Stimulated activated naive CD8-positive, alpha-beta T cell treated with anti-CD3 and anti-CD28 coated beads, Interleukin-15, amount 100 ng/mL, for 72 hours (primary cell): ENCODE measurements around the gene CHRNA9.
A peak's percentile ranks its signal among the peaks of the same experiment; 100 is the strongest.

ENCODE experiments used
- ATAC-seq: fragments of 150-1000 bp; cut with Tn5 transposase; 2 replicates; pipeline ENCODE4 v1.10.0; 2021; ENCODE audit warnings: mild to moderate bottlenecking, moderate library complexity
- DNase-seq, 2 donors: peaks; one replicate each; pipeline ENCODE4 v3.0.0; 2021 to 2022
- H3K27ac Mint-ChIP-seq, 2 donors: one replicate each; pipeline ENCODE4 v1.8.0; 2022; ENCODE audit warnings: mild to moderate bottlenecking in 2 of 2, mixed read lengths in 2 of 2, moderate library complexity in 2 of 2
- H3K27me3 Mint-ChIP-seq: one replicate; pipeline ENCODE4 v1.8.0; 2022; ENCODE audit warnings: mixed read lengths
- H3K4me1 Mint-ChIP-seq: one replicate; pipeline ENCODE4 v1.8.0; 2022; ENCODE audit warnings: mild to moderate bottlenecking, mixed read lengths
- H3K4me3 Mint-ChIP-seq, 2 donors: one replicate each; pipeline ENCODE4 v1.8.0; 2022; ENCODE audit warnings: mild to moderate bottlenecking in 2 of 2, mixed read lengths in 2 of 2, moderate library complexity in 1 of 2
- H3K9me3 Mint-ChIP-seq, 2 donors: one replicate each; pipeline ENCODE4 v1.8.0; 2022; ENCODE audit warnings: mixed read lengths in 2 of 2

Gene CHRNA9

DNA sequence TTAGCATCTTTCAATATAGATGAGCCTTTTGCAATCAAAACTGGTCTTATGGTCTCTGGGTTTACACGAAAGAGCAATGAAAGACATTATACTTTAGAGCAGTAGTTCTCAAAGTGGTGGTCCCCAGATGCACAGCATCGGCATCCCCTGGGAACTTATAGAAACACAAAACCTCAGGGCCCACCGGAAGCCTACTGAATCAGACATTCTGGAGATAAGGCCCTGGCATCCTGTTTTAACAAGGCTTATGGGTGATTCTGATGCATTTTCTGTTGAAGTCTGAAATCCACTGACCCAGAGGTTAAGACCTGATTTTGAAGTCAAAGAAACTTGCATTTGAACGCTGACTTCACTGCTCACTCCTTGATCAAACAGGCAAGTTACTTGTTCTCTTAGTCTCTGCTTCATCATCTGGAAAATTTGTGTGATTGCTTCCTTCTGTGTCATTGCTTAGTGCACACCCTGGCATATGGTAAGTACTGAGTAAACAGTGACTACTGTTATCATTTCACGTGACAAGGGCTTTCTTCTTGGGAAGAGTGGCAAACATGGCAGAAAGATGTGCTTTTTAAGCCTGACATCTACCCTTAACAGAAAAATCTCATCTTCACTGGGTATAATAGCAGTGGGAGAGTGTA lies 14.5 kb downstream of the CHRNA9 start:
- H3K4me1 Mint-ChIP-seq, result peaks cover 7% of the 10 kb centered on the region
- ATAC-seq, result no peak
- H3K27ac Mint-ChIP-seq, result peak overlapping the region; percentile 13 to 19
- no peaks in the 10 kb centered on the region for H3K9me3 Mint-ChIP-seq
- no peak overlapping the region for H3K4me3 Mint-ChIP-seq
- H3K27me3 Mint-ChIP-seq, result no peaks in the 10 kb centered on the region
- no peak for DNase-seq

DNA sequence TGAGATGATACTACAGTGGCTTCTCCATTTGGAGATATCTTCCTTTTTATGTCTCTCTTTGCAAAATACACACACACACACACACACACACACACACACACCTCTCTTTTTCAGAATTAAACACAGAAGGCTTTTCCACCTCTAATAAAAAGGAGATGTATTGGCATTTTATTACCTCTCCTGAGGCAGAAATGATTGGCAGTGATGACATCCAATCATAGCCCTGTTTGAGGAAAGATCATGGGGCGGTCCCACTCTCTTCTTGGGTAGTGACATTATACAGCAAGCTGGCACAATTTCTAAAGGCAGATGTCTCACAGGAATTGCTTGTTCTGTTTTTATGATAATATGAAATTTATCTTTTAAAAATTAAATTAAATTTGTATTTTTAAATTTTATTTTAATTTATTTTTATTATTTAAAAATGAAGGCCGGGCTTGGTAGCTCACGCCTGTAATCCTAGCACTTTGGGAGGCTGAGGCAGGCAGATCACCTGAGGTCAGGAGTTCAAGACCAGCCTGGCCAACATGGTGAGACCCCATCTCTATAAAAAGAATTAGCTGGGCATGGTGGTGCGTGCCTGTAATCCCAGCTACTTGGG lies 15.6 kb downstream of the CHRNA9 start:
- DNase-seq, result no peak
- H3K4me1 Mint-ChIP-seq, result peaks cover 7% of the 10 kb centered on the region
- no peak overlapping the region for H3K27ac Mint-ChIP-seq
- ATAC-seq, result no peak
- no peaks in the 10 kb centered on the region for H3K9me3 Mint-ChIP-seq
- no peaks in the 10 kb centered on the region for H3K27me3 Mint-ChIP-seq
- H3K4me3 Mint-ChIP-seq, result no peak overlapping the region

DNA sequence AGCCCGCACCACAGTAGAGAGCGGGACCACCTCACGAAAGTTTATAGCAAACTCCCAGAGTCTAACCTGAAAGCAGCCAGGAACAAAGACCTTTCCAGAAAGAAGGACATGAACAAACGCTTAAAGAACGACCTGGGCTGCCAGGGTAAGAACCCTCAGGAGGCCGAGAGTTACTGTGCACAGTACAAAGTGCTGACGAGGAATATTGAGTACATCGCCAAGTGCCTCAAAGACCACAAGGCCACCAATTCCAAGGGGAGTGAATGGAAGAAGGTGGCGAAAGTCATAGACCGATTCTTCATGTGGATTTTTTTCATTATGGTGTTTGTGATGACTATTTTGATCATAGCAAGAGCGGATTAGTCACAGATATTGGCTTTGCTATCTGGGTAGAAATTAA lies 19.0 kb downstream of the CHRNA9 start:
- ATAC-seq, result no peak
- DNase-seq, result no peak
- Mint-ChIP-seq H3K4me3 (no peak overlapping the region), H3K9me3 (no peaks in the 10 kb centered on the region), H3K4me1 (peaks cover 6% of the 10 kb centered on the region), H3K27me3 (no peaks in the 10 kb centered on the region), H3K27ac (no peak overlapping the region)

DNA sequence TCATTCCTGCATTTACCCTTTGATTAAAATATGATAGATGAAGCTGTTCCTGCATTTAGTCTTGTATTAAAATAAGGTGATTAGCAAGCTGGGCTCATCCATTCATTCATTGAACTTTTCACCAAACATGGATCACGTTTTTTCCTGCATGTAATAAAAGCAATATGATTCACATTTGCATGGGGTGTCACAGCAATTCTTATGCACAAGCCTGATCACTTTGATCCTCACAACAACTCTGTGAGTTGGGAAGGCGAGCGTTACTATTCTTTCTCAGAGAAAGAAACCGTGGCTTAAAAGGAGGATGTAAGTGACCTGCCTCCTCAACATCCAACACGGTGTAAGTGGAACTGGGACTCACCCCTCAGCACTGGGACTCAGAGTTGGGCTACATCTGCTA lies 20.0 kb downstream of the CHRNA9 start:
- no peaks in the 10 kb centered on the region for H3K27me3 Mint-ChIP-seq
- H3K9me3 Mint-ChIP-seq, result no peaks in the 10 kb centered on the region

DNA sequence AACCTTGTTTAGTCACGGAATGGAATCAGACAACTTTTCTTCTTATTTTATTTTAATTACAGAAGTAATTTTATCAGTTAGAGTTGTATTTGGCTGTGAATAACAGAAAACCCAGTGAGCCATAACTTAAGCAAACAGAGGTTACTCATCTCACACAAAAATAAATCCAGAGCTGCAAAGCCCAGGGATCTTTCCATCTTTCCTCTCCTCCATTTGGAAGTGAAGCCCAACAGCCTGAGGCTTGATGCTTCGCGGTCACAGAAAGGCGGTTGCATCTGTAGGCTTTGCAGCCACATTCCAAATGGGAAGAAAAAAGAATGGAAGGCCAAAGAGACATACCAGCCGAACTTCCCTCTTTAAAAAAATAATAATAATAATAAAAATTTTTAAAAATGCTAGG lies 22.6 kb downstream of the CHRNA9 start:
- H3K9me3 Mint-ChIP-seq, result no peaks in the 10 kb centered on the region
- H3K27ac Mint-ChIP-seq, result no peak overlapping the region
- H3K27me3 Mint-ChIP-seq, result no peaks in the 10 kb centered on the region
- ATAC-seq (no peak), DNase-seq (no peak)
- no peaks in the 10 kb centered on the region for H3K4me1 Mint-ChIP-seq
- H3K4me3 Mint-ChIP-seq, result no peak overlapping the region

More for the DNA sequence above, 20.0 kb downstream of the CHRNA9 start:
- no peak for ATAC-seq
- Mint-ChIP-seq H3K4me1 (no peaks in the 10 kb centered on the region), H3K27ac (no peak overlapping the region), H3K4me3 (no peak overlapping the region)
- DNase-seq, result no peak

DNA sequence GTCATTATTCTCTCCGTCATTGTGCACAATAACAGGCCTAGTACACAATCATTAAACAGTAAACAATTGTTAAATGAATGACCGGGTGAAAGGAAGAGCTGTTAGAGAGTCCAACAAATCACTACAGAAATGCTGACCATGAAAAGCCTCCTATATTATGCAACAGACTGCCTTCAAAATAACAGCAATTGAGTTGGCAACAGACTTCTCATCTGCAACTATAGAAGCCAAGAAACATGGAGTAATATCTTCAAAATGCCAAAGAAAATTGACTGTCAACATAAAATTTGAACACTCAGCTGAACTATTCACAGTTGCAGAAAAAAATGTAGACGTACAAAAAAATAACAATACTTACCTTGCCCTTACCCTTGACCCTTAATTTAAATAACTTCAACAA lies 26.2 kb downstream of the CHRNA9 start:
- Mint-ChIP-seq H3K27me3 (no peaks in the 10 kb centered on the region), H3K27ac (no peak overlapping the region), H3K4me1 (no peaks in the 10 kb centered on the region), H3K9me3 (no peaks in the 10 kb centered on the region), H3K4me3 (no peak overlapping the region)
- ATAC-seq, result no peak
- no peak for DNase-seq

DNA sequence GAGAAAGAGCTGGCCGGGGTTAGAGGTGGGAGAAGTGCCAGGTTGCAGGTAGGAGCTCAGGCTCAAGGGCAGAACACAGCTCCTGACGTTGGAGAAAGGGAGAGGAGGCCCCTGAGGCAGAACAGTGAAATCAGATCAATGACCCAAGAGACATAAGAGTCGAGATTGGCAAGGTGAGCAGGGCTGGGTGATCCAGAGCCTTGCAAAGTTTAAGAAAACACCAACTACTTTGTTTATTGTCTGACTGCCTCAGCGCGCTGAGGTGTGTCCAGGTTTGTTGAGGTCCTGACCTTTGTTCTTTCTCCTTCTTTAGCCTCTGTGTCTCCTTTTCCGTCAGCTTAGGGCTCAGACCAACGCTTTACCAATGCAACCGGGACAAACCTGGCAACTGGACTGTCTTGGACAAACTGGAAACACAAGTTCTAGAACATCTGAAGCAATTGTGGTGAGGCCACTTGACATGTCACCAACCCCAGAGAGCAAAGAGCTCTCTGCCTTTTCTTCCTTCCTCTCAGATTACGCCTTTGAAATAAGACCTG lies 28.3 kb downstream of the CHRNA9 start:
- Mint-ChIP-seq H3K4me3 (no peak overlapping the region), H3K4me1 (no peaks in the 10 kb centered on the region), H3K27ac (no peak overlapping the region), H3K9me3 (no peaks in the 10 kb centered on the region), H3K27me3 (no peaks in the 10 kb centered on the region)
- ATAC-seq, result no peak
- no peak for DNase-seq

DNA sequence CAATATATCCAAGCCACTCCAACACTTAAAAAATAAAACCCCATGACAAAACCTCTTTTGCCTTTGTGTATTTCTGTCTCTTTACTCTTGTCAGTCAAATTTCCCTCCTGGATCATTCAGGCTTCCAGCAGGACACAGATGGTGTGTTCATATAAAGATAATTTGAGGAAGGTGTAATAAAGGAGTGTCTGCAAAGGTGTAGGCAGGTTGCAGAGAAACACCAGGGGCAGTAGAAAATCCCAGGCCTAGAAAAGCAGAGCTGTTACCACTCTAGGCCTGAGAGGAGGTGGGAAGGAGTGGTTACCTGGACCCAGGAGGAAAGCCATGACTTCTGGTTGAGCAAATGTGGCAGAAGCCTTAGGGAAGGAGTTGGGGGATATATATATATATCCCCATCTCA lies 28.8 kb downstream of the CHRNA9 start:
- Mint-ChIP-seq H3K4me3 (no peak overlapping the region), H3K27ac (no peak overlapping the region), H3K9me3 (no peaks in the 10 kb centered on the region), H3K27me3 (no peaks in the 10 kb centered on the region), H3K4me1 (no peaks in the 10 kb centered on the region)
- DNase-seq (no peak), ATAC-seq (no peak)

DNA sequence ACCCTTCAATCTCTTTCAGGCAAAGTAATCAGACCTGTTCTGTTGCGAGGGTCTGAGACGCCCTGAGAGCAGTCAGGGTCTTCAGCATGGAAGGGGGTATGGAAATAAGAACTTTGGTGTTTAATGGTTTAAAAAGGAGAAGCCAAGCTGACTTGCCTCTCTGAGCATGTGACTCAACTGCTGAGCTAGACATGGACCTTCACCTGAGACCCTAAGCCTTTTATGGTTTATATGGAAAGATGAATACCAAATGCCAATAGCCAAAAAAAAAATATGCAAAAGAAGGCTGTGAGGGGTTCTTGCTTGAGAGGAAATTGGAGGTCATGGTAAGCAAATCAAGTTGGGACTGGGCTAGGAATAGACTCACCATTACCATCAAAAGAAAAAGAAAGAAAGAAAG lies 30.6 kb downstream of the CHRNA9 start:
- Mint-ChIP-seq H3K4me3 (no peak overlapping the region), H3K27ac (no peak overlapping the region), H3K9me3 (no peaks in the 10 kb centered on the region), H3K27me3 (no peaks in the 10 kb centered on the region), H3K4me1 (no peaks in the 10 kb centered on the region)
- ATAC-seq (no peak), DNase-seq (no peak)

DNA sequence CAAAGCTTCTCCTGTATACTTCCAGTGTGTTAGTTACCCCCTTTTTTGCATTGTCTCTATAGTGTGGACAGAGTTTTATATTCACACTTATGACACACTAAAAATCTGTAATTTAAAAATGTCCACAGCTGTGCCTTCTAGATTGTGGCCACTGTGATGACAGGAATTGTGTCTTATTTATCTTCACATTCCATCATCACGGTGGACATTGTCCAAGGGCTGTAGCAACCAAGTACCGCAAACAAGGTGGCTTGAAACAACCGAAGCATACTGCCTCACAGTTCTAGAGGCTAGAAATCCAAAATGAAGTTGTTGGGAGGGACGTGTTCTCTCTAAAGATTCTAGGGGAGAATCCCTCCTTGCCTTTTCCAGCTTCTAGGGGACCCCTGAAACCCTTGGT lies 32.3 kb downstream of the CHRNA9 start:
- H3K4me1 Mint-ChIP-seq, result no peaks in the 10 kb centered on the region
- no peaks in the 10 kb centered on the region for H3K9me3 Mint-ChIP-seq
- ATAC-seq (no peak), DNase-seq (no peak)
- H3K27ac Mint-ChIP-seq, result no peak overlapping the region
- H3K4me3 Mint-ChIP-seq, result no peak overlapping the region
- no peaks in the 10 kb centered on the region for H3K27me3 Mint-ChIP-seq

DNA sequence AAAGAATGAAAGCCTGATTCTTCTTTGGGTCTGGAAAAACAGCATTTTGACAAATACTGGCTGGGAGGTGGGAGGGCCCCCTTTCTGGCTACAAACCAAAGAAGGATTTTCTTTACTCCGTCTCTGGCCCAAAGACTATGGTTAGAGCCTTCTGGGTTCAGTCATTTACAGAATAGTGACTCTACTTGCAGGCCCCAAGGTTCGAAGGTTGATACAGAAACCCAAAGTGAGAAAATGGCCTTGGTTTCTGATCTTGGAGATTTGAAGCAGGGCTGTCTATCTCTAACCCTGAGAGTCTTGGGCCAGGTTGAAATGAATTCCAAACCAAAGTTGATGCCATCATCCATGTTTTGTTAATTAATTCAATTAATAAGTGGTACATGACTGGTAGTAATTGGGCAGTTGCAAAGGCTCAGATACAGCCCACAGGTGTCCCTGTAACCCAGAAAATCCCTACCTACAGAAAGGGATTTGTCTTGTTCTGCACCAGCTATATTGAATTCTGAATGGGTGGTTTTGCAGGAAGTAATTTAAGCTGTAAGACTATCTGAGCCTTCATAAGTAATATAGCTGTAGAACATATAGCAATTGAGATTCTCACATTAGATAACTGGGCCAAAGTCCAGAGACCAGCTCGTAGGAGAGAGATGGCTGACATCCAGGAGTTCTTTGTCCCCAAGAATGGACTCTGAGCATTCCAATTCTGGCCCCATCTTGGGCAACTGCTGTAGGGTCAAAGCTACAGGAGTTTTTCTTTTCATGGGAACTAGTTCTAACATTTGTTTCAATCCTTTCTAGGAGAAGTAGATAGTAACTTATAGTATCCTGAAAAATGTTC lies 34.5 kb downstream of the CHRNA9 start:
- H3K4me1 Mint-ChIP-seq, result no peaks in the 10 kb centered on the region
- no peak overlapping the region for H3K27ac Mint-ChIP-seq
- H3K27me3 Mint-ChIP-seq, result no peaks in the 10 kb centered on the region
- no peak overlapping the region for H3K4me3 Mint-ChIP-seq
- ATAC-seq (peak; percentile 61), DNase-seq (no peak)
- H3K9me3 Mint-ChIP-seq, result no peaks in the 10 kb centered on the region

DNA sequence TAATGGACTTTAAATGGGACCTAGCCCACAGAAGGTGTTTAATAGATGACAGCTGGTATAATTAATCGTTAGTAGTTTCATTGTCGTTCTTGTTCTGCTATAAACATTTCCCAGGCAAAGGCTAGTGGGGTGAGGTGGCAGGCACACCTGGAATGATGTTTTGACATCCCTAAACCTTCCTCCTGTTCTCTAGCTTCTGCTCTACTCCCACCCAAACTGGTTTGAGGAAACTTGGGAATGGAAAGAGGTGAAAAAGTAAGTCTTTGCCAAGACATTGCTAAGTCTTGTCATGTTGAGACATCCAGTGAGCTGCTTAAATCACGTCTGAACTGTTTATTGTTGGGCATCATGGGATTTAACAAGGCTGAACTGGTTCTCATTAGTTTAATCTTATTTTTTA lies 37.5 kb downstream of the CHRNA9 start:
- Mint-ChIP-seq H3K27ac (no peak overlapping the region), H3K27me3 (no peaks in the 10 kb centered on the region), H3K9me3 (no peaks in the 10 kb centered on the region), H3K4me1 (no peaks in the 10 kb centered on the region), H3K4me3 (no peak overlapping the region)
- ATAC-seq (no peak), DNase-seq (no peak)

DNA sequence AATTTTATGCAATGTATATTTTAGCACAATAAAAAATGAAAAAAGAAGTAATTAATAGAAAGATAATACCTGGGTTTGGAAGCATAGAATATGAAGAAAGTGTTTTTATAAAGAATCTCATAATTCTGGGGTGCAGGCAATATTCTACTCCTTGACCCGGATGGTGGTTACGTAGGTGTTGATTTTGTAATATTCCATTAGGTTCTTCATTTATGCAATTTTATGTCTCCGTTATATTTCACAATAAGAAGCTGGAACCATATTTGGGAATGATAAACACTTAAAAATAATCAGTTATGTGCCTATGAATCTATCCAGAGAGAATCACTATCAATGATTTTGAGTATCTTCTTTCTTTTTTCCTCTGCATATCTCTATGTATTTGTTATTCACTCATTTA lies 38.5 kb downstream of the CHRNA9 start:
- H3K4me1 Mint-ChIP-seq, result no peaks in the 10 kb centered on the region
- no peaks in the 10 kb centered on the region for H3K9me3 Mint-ChIP-seq
- H3K27me3 Mint-ChIP-seq, result no peaks in the 10 kb centered on the region
- H3K4me3 Mint-ChIP-seq, result no peak overlapping the region
- ATAC-seq (no peak), DNase-seq (no peak)
- H3K27ac Mint-ChIP-seq, result no peak overlapping the region

DNA sequence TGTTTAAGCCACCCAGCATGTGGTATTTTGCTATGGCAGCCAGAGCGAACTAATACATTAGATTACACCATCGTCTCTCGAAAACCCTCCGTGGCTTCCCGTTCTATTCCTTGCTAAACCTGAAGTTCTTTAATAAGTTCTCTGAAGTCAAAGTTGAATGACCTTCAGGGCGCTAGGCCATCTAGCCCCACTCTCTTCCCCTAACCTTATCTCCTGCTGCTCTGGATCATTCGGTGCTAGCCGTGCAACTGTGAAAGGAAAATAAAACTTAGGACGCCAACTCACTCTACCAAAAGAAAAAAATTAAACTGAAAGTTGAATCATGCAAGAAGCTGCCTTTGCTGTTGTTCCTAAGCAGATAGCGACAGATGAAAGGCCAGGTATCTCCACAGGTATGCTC lies 40.0 kb downstream of the CHRNA9 start:
- Mint-ChIP-seq H3K27ac (no peak overlapping the region), H3K4me3 (no peak overlapping the region)

DNA sequence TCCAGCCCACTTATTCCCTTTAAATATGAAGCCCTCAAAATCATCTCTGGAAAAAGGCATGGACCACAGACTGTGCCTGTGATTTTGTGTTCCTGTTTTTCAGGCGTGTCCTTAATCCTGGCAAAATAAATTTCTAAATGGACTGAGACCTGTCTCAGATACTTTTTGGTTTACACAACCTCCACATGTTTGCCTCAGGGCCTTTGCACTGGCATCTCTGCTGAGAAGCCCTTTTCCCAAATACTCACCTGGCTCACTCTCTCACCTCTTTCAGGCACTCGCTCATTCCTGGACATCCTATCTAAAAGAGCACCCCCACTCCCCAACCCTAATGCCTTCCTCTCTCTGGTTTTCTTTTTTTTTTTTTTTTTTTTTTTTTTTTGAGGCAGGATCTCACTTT lies 40.5 kb downstream of the CHRNA9 start:
- ATAC-seq, result no peak
- Mint-ChIP-seq H3K27me3 (no peaks in the 10 kb centered on the region), H3K27ac (no peak overlapping the region), H3K4me3 (no peak overlapping the region), H3K4me1 (no peaks in the 10 kb centered on the region), H3K9me3 (no peaks in the 10 kb centered on the region)
- DNase-seq, result no peak

More for the DNA sequence above, 40.0 kb downstream of the CHRNA9 start:
- no peaks in the 10 kb centered on the region for H3K27me3 Mint-ChIP-seq
- no peaks in the 10 kb centered on the region for H3K9me3 Mint-ChIP-seq
- ATAC-seq, result no peak
- H3K4me1 Mint-ChIP-seq, result no peaks in the 10 kb centered on the region
- DNase-seq, result no peak
